ENCODE measurements around the gene LETMD1.

- TF ChIP-seq CTCF (IDR thresholded peaks at IDR 0.05; ENCODE audit: borderline replicate concordance, extremely low read depth, low read length, poor library complexity, severe bottlenecking) = peak; percentile 97
- no peak for TF ChIP-seq EZH2 (IDR thresholded peaks at IDR 0.05; ENCODE audit: borderline replicate concordance, low read depth, low read length, severe bottlenecking)
These were observed at the start of gene LETMD1 for GRCh38 chr12:51047655-51048540.

All from DND-41 (cell line).